Measurements from ENCODE around the gene DPH3. TPM values are rescaled to one million over a fixed set of nuclear protein-coding genes. Genes with fewer than 3 reads are reported as not detected.
"Not testable (repeated sequence)": the region's sequence is repeated elsewhere in the genome, so short reads cannot be mapped to it uniquely, and the experiment has no call there.

DPH3 gene
- total RNA-seq: 40.3 TPM
- long read RNA-seq, transcript DPH3-204 (3 exons, 3,131 nt): major isoform, 48 of 97 reads
- long read RNA-seq, transcript DPH3-202 (2 exons, 3,052 nt): minor isoform, 33 of 97 reads
- long read RNA-seq, partial matches to known transcripts: 0 of 97 reads
- long read RNA-seq, other reads (novel, unspliced or antisense): 16 of 97 reads

DNA sequence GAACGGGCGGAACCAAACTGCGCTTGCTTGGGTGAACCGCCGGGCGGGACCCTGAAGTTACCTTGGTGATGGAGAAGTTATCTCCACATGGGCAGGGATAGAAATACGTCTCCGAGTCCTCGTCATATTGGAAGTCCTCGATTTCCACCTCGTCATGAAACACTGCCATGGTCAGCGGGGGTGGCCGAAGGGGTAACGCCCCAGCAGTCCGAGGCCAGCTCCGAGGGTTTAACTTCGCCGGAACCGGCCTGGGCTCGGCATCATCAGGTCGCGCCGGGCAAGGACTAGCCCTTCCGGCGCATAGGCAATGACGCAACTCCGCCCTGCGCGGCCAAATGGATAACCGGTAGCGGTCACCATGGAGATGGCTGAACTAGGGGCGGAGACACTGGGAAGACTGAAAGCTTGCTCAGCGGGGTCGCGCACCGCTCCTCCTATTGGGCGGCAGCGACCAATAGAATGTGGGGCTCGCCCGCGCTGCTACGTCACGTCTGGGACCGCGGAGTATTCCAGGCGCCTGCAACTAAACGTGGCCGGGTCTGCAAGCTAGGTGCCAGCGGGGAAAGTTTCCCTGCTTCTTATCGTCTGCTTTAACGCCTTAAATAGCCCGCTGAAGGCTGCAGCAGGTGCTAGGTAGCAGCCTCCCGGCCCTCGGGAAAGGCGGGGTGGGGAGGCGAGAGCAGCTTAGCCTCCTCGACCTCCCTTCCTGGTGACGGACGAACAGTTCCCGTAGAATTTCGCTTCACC is at the start of gene DPH3, which contains the start of gene OXNAD1:
Gene DPH3 (minus strand): TSS at position 236 of the 747 bp plus-strand sequence. CDS start 67 bp downstream, at position 169.
Gene OXNAD1 (plus strand): TSS at position 505 of the 747 bp plus-strand sequence. CDS start 5,741 bp downstream, outside the sequence.
- peak; percentile 100 for DNase-seq (ENCODE audit: low spot score)

DNA sequence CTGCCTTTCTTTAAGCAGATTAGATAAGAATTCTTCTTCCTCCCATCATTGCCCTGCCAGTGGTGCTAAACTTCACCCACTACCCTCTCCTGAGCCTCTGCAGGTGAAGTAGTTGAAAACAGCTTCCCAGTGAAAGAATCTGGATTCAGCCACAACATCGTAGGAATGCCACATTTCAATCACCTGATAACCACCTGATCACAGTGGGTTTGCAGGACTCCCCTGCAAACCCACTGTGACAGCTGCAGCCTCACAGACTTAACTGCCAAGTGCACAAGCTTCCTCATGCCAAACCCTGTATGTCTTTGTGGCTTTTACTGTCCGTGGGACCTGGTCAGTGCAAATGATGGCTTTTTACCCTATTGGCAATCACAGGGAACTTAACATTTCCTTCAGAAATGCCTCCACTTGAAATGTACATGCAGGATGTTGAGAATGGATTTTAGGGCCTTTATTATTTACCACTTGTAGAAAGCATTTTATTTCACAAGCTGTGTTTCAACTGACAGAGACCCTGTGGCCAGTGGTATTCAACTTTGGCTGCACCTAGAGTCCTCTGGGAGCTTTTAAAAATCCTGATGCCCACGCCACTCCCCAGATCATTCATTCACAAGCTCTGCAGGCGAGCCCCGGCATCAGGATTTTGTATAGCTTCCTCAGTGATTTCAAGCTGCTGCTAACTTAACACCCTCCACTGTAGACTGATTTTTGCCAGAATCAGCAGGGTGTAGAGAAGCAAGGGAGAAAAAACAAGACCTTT is 49.3 kb upstream of the DPH3 start:
- no peak for DNase-seq (ENCODE audit: low spot score)

DNA sequence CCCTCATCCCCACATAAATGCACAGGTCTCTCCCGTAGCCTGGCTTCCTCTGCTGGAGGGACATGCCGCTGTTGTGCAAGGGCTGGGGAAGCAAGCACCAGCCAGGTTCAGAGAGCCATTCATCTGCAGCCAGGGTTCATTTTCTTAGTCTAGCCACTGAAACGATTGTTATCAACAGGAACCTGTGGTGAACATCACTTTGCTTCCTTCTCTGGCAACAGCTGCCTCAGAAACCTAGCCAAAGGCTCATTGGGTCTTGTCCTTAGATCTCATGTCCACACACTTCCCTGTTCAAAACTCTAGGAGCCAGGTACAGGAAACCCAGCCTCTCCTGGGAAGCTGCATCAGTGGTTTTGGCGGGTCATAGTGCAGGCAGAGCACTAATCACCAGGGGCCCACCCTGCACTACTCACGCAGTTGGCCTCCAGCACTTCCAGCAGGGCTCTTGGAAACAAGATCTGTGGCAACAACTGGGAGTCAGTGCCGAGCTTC is 47.3 kb upstream of the DPH3 start:
- DNase-seq (ENCODE audit: low spot score): no peak

DNA sequence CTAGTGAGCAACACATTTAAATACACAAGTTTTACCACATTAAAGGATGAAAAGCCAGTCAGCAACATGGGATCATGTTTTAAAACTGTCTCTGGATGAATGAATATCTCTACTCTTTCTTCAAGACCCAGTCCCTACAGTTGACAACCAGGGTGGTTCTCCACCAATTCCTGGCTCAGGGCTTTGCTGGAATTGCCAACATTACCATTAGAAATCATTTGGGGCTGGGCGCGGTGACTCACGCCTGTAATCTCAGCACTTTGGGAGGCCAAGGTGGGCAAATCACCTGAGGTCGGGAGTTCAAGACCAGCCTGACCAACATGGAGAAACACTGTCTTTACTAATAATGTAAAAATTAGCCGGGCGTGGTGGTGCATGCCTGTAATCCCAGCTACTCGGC is 45.7 kb upstream of the DPH3 start:
- not testable (repeated sequence) for DNase-seq (ENCODE audit: low spot score)

DNA sequence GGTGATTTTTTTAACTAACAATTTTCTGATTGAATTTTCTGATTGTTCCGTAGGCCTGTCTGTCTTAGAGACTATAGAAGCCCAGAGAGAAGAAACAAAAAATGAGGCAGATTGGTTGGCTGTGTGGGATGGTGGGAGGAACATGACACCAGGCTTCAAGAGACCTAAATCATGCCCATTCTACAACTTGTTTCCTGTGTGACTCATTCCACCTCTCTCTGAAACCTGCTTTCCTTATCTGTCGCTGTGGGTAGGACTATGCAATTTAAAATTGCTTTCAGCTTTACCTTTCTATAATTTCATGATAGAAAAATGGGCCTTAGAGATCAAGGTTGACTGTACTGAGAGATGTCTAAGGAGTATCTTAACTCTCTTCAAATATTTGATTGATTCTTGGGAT is 44.8 kb upstream of the DPH3 start:
- DNase-seq (ENCODE audit: low spot score): no peak

DNA sequence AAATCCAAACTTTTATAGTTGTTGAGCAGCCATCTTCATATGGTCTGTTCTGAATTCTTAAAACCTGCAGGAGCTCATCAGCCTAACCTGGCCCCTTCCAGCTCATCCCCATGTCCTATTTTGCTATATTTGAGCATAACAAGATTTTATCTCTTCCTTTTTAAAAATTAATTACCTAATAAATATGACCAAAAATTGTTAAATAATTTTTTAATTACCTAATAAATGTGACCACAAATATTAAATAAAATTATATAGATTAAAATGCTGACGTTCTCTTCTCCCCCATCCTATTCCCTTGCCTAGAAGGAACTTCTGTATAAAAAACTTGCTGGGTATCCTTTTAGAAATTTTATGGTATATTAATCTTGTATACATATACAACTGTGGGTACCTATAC is 44.0 kb upstream of the DPH3 start:
- DNase-seq (ENCODE audit: low spot score): no peak

DNA sequence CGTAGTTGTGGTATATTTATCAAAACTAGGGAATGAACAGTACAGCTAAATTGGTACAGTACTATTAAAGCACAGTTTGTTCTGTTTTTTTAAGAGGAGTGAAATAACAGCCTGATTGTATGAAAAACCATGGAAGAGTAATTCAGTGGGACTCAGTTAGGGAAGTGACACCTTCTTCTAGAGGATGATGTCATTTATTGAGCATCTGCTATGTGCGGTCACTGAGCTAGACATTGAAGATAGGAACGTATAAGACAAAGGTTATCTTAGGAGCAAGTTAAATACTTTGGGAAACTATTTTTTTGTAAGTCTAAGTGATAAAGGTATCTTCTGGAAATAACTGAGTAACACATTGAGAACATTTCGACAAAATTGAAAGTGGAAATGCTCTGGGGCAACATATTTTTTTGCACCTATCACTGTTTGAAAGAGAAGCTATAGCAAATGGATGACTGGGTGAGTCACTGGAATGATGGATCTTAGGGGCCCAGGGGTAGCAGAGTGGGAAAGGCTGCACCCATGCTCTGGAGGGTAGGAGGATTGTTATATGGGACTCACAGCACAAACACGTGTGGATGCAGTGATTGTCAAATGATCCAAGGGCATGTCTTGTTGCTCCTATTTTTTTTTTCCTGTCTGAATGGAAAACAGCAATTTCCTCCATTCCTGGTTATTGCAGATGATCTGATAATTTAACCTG is 43.2 kb upstream of the DPH3 start:
- DNase-seq (ENCODE audit: low spot score): no peak

DNA sequence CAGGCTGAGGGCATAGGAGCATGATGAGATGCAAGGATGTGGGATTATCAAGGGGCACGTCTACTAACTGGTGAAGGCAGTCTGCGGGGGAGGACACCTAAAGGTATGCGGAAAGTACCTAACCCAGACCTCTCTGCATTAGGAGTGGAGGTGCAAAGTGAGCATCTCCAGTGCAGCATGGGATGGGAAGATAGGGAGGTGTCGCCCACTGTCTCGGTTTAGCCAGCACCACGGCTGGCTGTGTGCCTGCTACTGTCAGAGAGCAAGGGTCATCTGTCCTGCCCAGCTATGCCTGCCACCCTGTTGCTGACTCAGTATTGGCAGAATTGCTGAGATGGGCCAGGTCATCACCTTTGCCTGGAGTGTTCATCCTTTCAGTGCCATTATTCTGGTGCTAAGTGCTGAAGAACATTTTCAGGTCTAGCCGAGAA is 40.4 kb upstream of the DPH3 start:
- DNase-seq (ENCODE audit: low spot score): no peak

DNA sequence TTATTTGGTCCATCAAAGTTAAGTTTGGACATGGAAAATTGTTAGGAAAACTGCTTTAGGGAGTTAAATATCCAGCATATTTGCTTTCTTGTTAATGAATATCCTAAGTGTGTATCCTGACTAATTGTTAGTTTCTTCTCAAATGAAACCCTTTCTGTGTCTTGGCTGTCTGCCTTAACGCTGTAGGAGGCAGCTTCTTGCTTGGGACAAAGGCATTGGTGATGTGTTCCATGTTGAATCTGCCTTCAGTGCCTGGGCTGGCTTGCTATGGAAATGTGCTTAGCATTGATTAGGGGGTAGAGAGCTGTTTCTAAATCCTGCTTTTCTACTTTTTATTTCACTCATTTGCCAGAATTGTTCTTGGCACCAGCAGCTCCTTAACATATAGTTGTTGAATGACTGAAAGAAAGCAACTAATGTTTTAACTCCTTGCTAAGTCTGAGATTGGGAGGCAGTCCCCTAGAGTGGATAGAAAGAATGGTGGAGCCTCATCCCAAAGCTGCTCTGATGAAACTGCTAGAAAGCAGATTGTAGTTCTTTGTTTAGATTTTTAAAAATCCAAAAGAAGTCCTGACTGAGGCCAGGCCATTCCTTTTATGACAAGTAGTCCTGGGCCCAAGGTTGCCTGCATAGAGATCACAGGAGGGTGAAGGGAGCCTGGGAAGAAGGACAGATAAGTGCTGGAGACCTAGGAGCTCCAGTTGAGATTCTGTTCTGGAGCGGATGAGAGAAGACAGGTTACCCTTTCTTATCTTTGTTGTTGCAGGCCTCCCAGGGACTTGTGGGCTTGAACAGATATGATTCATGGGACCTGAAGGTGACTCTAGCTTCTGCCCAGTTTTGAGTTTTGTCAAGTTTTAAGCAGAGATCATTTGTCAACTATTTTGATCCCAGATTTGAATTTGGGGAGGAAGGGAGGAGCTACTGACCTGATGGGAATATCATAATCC is 39.6 kb upstream of the DPH3 start:
- no peak for DNase-seq (ENCODE audit: low spot score)

DNA sequence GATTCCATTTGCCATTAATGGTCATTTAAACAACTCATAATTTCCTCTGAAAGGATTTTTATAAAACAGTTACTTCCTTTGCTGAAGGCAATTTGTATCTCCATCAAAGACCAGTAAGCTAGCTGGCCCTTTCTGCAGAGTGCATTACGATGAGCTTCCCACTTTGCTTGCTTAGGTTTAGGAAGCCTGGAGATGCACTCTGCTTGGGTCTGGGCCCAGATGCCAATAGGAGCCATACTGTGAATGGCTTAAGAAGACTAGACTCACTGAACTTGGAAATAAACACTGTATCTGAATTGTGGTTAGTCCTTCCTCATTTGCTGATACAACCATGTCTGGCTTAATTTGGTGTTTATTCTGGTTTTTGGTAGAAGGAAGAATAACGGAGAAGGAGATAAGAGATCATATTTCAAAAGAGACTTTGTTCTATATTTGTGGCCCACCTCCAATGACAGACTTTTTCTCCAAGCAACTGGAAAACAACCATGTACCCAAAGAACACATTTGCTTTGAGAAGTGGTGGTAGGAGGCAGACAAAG is 38.4 kb upstream of the DPH3 start:
- no peak for DNase-seq (ENCODE audit: low spot score)

DNA sequence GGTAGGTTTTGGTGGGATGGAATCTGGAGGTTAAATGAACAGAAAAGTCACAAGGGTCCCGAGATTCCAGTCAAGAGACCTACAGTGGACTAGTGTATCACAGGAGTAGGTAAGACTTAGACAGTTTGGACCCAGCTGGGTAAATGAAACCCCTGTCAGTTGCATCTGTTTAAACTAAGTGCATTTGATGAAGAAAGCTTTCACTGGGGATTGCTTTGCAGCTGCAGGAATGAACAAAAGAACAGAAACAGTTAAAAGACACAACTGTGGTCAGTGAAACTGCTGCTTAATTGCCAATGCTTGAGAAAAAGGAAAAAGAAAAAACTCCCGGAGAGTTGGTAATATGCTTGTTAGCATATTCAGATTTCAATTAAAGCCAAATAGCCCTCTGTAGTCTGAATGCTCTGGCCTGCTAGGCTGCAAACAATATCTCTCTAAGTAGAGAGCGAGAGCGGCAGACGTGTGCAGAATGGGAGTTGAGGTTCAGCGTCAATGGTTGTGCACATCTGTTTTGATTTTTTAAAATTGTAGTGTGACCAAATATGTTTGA is 37.4 kb upstream of the DPH3 start:
- DNase-seq (ENCODE audit: low spot score): no peak

DNA sequence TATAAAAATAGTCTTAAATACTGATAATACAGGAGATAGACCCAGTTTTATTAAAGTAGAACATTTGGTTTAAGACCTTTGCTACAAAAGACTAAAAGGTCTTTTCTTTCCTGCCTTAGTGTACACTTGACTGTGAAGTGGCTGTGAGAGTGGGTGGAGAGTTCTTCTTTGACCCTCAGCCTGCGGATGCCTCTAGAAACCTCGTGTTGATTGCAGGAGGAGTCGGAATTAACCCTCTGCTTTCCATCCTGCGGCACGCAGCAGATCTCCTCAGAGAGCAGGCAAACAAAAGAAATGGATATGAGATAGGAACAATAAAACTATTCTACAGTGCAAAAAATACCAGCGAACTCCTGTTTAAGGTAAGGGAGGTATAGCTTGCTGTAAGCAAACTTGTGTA is 36.8 kb upstream of the DPH3 start:
- DNase-seq (ENCODE audit: low spot score): no peak

DNA sequence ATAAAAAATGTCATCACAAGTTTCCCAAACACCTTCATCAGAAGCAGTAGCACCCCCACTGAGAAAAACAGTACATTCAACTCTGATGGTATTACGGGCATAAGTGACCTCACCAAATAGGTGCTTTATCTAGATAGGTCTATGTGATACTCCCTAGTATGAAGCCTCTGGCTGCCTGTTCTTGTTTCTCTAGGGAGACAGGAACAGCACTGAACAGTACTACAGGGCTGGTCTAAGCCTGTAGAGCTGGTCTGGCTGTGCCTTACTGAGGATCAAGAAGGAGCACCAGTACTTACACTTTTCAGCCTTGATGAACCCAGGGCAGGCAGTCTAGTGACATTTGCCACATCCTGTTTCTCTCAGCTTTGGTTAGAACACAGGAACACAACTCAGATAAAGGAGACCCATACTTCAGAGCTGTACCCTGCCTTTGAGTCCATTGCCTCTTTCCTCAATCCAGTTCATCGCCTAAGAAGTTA is 36.2 kb upstream of the DPH3 start:
- no peak for DNase-seq (ENCODE audit: low spot score)

DNA sequence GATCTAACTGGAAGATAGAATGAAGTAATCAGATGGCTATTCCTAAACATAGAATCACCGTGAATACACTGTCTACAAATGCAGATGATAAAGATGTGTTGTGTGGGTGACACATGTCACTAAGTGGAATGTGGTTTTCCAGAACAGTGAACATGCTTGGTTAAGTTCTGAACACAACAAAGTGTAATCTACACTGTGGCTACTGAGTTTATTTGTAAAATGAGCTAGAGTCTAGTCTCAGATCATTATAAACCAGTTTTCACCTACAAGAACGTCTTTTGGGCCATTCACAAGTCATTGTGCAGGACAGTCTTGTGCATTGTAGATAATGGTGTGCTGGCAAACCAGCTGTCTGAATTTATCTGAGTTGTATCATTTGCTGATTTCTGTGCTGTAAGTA is 35.6 kb upstream of the DPH3 start:
- DNase-seq (ENCODE audit: low spot score): no peak

DNA sequence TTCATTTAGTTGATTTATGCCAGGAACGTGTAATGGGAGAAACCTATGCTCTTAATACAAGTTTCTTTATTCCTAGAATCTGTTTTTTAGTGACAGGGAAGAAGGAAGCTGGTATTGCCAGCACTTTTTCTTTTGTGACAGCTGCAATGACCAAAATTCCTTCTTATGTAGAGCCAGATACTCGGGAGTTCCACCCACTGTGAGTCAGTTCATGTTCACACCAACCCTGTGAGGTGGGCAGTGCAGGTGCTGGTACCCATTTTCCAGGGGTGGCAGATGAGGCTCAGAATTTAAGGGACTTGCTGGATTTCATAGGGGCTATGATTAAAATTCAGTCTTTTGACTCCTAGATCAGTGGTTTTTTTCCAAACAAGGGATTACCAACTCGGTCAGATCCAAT is 35.0 kb upstream of the DPH3 start:
- DNase-seq (ENCODE audit: low spot score): no peak

DNA sequence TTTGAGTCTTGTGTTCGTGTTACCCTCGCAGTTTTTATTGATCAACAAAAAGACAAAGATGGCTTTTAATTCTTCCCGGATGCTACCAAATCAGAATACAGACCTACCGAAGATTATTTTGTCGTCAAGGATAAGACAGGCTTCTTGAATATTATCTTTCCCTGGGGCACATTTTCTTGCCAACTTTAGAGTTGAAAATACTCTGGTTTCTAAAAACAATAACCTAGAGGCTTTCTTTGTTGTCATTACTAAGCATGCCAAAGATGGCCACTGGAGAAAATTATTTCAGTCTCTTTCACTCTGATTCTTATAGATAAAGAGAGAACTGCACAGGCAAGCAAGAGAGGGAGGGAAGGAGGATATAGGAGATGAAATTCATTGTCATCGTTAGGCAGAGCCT is 34.1 kb upstream of the DPH3 start:
- DNase-seq (ENCODE audit: low spot score): no peak

DNA sequence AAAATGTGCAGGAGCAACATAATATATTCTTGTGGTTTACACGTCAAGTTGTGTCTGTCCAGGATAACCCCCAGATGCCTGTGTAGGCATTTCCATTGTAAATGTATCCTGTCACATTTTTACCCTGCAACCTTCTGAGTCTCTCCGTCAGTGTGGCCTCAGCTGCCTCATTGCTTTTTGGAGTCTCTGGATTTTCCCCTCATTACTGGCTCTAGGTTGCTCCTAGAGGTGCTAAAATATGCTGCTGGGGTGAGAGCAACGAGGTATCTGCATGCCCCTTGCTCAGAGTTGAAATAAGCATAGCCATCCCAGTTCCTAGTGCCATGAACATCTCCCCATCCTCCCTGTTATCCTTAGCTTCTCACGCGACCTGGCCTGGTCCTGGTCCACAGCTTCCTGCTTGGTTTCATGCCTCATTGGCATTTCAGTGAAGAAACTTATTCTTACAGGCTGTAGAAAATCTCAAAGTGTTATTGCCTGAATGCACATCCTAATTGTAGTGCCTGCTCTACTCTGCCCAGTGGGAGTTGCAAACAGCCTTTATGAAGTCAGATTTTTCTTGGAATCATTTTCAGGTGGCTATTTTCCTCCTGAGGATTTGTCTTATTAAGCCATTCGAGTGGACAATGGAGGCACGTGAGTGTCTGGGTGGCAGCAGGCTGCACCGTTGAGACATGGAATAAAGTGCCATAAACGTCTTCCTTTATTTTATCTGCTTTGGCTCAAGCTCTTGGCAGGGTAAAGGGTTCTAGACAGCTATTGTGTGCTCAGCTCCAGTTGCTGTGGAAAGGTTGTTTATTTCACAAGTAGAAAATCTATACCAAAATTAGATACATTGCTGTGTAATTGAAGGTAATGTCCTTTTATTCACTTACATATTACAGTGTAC is 33.5 kb upstream of the DPH3 start:
- DNase-seq (ENCODE audit: low spot score): no peak

DNA sequence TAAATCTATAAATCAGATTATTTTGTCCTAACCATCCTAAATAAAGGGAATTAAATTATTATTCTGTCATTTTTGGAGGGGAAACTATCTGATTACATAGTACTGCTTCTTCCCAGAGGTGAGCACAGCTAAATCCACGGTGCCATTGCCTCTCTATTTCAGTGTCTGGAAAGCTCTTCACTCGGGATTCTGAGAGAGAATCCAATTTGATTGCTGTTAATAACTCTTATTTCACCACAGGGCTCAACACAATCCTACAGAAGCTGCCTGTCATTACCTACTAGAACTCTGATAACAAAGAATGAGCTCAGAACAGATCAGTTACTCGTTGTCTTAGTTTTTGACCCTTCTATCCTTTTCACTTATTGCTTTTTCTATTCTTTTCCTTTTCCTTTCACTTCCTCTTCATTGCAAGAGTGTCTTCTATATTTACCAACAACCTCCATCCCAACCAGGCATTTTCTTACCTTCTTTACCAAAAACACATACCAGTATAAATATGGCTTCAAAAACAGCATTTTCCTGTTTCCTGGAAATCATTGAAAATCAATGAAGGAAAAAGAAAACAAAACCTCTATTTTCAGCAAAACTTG is 30.7 kb upstream of the DPH3 start:
- no peak for DNase-seq (ENCODE audit: low spot score)
